Stomach smooth muscle (tissue), 2 donors: Measurements from ENCODE around the gene NCAN.

ENCODE experiments used
- H3K27ac ChIP-seq: one replicate; pipeline ENCODE4 v1.7.0; 2013; ENCODE audit warnings: mild to moderate bottlenecking, low read length, inconsistent platforms
- H3K27me3 ChIP-seq, 2 donors: one replicate each; pipeline ENCODE4 v1.7.0; 2013; ENCODE audit warnings: low read length in 2 of 2; ENCODE audit not compliant: insufficient read depth in 2 of 2, control insufficient read depth in 1 of 2
- H3K36me3 ChIP-seq, 2 donors: one replicate each; pipeline ENCODE4 v1.7.0; 2013; ENCODE audit warnings: low read length in 2 of 2; ENCODE audit not compliant: control insufficient read depth in 2 of 2, insufficient read depth in 2 of 2
- H3K4me1 ChIP-seq: one replicate; pipeline ENCODE4 v1.7.0; 2013; ENCODE audit warnings: low read length; ENCODE audit not compliant: control insufficient read depth, insufficient read depth
- H3K4me3 ChIP-seq, 2 donors: one replicate each; pipeline ENCODE4 v1.7.0; 2013; ENCODE audit warnings: low read length in 2 of 2
- H3K9ac ChIP-seq, 2 donors: one replicate each; pipeline ENCODE4 v1.7.0; 2013; ENCODE audit warnings: low read length in 2 of 2, mild to moderate bottlenecking in 1 of 2
- H3K9me3 ChIP-seq, 2 donors: one replicate each; pipeline ENCODE4 v1.7.0; 2013; ENCODE audit warnings: low read length in 2 of 2; ENCODE audit not compliant: control insufficient read depth in 2 of 2
- donor health status: healthy.
- donor health status: Pancreatic carcinoma.

Gene NCAN

DNA sequence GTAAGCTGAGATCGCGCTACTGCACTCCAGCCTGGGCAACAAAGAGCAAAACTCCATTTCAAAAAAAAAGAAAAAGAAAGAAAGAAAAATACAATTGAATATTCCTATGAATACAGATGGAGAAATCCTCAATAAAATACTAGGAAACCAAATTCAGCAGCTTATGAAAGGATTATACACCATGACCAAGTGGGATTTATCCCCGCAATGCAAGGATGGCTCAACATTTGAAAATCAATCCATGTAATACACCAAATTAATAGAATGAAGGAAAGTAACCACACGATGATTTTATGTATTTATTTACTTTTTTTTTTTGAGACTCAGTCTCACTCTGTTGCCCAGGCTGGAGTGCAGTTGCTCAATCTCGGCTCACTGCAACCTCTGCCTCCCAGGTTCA, 80.8 kb downstream of the NCAN start:
- no peaks in the 10 kb centered on the region for H3K27me3 ChIP-seq
- H3K4me3 ChIP-seq: no peak overlapping the region
- no peak overlapping the region for H3K9ac ChIP-seq
- no peaks in the 10 kb centered on the region for H3K9me3 ChIP-seq
- no peak overlapping the region for H3K27ac ChIP-seq
- H3K4me1 ChIP-seq: no peaks in the 10 kb centered on the region
- peaks cover 7 to 19% of the 10 kb centered on the region in 2 donors for H3K36me3 ChIP-seq

GRCh38 chr19:19294914-19295313, 83.2 kb downstream of the NCAN start:
- Histone ChIP-seq H3K4me3 (no peak overlapping the region), H3K4me1 (no peaks in the 10 kb centered on the region), H3K27me3 (no peaks in the 10 kb centered on the region), H3K36me3 (peaks cover 7 to 16% of the 10 kb centered on the region in 2 donors), H3K27ac (no peak overlapping the region), H3K9ac (no peak overlapping the region), H3K9me3 (no peaks in the 10 kb centered on the region)

DNA sequence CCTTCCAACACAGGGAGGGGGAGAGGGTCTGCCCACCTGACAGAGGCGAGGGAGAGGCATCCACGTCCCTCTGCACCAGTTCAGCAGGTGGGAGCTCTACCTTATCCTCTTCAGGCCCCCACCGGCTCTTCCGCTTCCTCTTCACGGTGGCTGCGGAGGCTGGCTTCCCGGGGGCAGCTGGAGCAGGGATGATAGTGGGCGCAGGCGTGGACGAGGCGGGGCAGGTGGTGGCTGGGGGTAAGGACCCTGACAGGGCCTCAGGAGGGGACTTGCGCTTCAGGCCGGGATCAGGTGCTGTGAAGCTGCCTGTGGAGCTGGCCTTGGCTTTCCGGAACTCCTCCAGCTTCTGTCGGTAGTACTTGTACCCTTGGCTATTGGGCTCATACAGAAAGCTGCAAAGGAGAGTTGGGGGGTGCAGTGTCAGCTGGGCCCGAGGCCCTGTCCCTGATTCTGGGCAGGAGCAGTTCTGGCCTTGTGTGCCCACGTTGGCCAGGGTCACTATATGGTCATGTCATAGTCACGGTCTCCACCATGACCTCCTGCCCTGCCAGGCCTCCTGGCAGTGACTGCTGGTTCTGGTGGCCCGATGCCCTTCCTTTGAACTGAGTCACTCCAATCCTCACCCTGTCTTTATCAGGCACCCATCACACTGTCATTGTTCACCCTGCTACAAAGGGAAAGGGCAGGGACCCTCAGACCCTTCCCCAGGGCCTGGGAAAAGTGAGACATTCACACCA, 85.4 kb downstream of the NCAN start:
- no peak overlapping the region for H3K27ac ChIP-seq
- no peaks in the 10 kb centered on the region for H3K9me3 ChIP-seq
- H3K9ac ChIP-seq: no peak overlapping the region
- peaks cover 19 to 25% of the 10 kb centered on the region in 2 donors for H3K36me3 ChIP-seq
- H3K27me3 ChIP-seq: no peaks in the 10 kb centered on the region
- no peak overlapping the region for H3K4me3 ChIP-seq
- H3K4me1 ChIP-seq: no peaks in the 10 kb centered on the region

- H3K27ac ChIP-seq: no peak overlapping the region
- H3K27me3 ChIP-seq: no peaks in the 10 kb centered on the region
- H3K4me3 ChIP-seq: no peak overlapping the region
- no peaks in the 10 kb centered on the region for H3K4me1 ChIP-seq
- H3K9ac ChIP-seq: no peak overlapping the region
- H3K9me3 ChIP-seq: no peaks in the 10 kb centered on the region
- peaks cover 23 to 24% of the 10 kb centered on the region in 2 donors for H3K36me3 ChIP-seq
Measured at GRCh38 chr19:19297759-19298158, 86.0 kb downstream of the NCAN start.

GRCh38 chr19:19300613-19301012, 88.9 kb downstream of the NCAN start:
- no peaks in the 10 kb centered on the region for H3K4me1 ChIP-seq
- no peaks in the 10 kb centered on the region for H3K9me3 ChIP-seq
- no peak overlapping the region for H3K4me3 ChIP-seq
- peaks cover 34 to 37% of the 10 kb centered on the region in 2 donors for H3K36me3 ChIP-seq
- H3K27ac ChIP-seq: no peak overlapping the region
- H3K9ac ChIP-seq: no peak overlapping the region
- H3K27me3 ChIP-seq: no peaks in the 10 kb centered on the region
